Measurements from ENCODE around the gene EBI3. TPM values are rescaled to one million over a fixed set of nuclear protein-coding genes. Genes with fewer than 3 reads are reported as not detected.
A peak's percentile ranks its signal among the peaks of the same experiment; 100 is the strongest.
"Not testable (repeated sequence)": the region's sequence is repeated elsewhere in the genome, so short reads cannot be mapped to it uniquely, and the experiment has no call there.

The EBI3 gene
- polyA plus RNA-seq (2013, experiment 1 of 2; ENCODE audit: insufficient read length): 0.43 TPM
- 0.65 TPM for polyA plus RNA-seq (2013, experiment 2 of 2; ENCODE audit: insufficient read length)

DNA sequence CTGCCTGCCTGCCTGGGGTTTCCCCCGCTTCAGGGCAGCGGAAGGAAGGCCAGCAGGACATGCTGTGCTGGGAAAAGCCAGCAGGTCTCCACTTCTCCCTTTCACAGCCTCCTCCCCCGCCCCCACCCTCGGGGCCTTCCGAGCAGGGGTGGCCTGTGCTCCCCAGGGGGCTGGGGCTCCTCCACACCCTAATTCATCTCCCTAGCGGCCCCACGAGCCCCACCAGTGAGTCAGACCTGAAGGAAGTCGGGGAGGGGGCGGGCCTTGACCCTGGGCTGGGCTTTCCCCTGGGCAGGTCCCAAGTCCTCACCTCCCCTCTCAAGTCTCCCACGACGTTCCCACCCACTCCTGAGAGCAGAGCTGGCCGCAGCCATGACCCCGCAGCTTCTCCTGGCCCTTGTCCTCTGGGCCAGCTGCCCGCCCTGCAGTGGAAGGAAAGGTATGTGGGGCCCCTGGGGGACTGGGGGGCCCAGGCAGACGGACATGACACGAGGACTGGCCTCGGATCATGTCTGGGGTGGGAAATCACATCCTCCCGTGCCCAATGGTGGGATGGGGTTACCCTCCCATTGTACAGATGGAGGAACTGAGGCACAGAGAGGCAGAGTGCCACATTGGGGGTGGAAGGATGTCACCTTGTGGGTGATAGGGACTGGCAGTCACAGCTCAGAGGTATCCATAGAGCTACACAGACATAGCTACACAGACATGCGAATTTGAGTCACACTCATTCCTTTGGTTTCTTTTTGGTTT, at the start of gene EBI3:
TSS of gene EBI3 (plus strand) at position 345 of the 753 bp plus-strand sequence. CDS start at position 373, 28 bp downstream.
- DNase-seq: peak; percentile 58

DNA sequence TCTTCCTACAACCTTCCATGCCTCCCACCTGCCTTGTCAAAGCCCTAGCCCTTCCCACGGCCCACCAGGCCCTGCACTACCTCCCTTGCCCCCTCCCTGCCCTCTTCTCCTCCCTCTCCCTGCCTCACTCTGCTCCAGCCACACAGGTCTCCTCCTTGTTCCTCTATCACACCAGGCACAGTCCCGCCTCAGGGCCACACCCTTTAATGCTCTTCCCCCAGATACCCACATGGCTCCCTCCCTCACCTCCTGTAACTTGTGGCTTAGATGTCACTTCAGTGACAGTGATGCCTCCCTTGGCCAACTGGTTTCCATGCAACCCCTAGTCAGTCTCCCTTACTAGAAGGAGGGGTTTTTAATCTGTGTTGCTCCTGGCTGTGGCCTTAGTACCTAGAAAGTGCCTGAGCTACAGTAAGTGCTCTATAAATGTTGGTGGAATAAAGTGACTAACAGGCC, 48.2 kb upstream of the EBI3 start:
- no peak for DNase-seq

- peak; percentile 96 for DNase-seq
These were observed 47.1 kb upstream of the EBI3 start, which contains the start of the genes ANKRD24 and SIRT6 for GRCh38 chr19:4182084-4182810. ANKRD24 (plus strand) TSS chr19:4182689; CDS start chr19:4186426, 3,737 bp downstream. SIRT6 (minus strand) TSS chr19:4182563; CDS start chr19:4182539, 24 bp downstream.

GRCh38 chr19:4183967-4184717, 45.2 kb upstream of the EBI3 start:
- no peak for DNase-seq

- DNase-seq: no peak
These were observed 44.5 kb upstream of the EBI3 start for GRCh38 chr19:4184718-4185352.

DNA sequence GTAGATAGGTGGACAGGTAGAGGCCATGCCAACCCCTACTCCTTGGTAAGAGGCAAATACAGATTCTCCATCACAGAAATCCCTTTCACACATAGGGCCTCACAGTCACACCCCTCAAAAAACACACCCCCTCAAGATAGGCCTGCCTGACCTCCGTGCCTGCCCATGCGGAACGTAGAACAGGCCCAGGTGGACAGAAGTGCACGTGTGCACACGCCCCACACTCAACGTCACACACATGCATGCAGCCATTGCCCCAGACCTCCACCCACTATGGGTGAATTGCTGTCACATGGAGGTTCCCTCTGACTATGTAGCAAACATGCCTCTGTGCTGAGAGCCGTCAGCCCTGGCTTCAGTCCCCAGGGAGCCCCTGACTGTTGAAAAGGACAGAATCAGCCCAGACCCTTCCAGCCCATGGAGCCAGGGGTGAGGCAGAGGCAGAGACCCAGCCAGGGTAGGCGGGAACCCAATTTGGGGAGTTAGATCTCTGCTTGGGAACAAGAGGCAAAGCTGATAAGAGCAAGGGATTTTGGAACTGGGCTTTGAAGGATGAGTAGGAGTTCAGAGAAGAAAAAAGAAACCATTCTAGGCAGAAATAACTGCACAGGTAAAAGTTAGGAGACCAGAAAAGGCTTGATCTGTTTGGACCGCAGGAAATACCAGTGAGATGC, 43.8 kb upstream of the EBI3 start:
- no peak for DNase-seq

GRCh38 chr19:4186087-4186993, 43.0 kb upstream of the EBI3 start:
- peak; percentile 71 for DNase-seq

GRCh38 chr19:4187313-4188122, 41.8 kb upstream of the EBI3 start:
- DNase-seq: no peak

DNA sequence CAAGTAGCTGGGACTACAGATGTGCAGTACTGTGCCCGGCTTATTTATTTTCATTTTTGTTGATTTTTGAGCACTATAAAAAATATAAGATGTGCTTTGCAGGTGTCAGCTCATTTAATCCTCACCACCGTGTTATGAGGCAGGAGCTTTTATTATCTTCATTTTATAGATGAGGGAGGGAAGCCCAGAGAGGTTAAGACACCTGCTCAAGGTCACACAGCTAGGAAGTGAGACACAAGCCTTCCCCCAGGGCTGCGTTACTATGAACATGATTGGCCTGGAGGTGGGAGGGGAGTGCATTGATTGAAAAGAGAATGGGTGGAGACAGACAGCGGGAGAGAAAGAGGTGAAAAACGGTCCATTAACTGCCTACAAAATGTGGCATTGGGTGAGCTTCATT, 39.7 kb upstream of the EBI3 start:
- DNase-seq: no peak

DNA sequence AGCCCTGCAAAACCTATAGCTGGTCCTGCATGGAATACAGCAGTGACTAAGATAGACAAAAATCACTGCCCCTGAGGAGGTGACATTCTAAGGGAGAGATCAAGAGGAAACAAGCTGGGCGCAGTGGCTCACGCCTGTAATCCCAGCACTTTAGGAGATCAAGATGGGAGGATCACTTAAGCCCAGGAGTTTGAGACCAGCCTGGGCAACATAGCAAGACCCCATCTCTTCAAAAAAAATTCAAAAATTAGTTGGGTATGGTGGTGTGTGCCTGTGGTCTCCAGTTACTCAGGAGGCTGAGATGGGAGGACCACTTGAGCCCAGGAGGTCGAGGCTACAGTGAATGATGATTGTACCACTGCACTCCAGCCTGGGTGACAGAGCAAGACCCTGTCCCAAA, 36.8 kb upstream of the EBI3 start:
- DNase-seq: not testable (repeated sequence)

GRCh38 chr19:4194353-4194752, 35.0 kb upstream of the EBI3 start:
- no peak for DNase-seq

GRCh38 chr19:4196009-4196408, 33.3 kb upstream of the EBI3 start:
- no peak for DNase-seq

- DNase-seq: no peak
These were observed 32.7 kb upstream of the EBI3 start for GRCh38 chr19:4196587-4197148.

- DNase-seq: no peak
These were observed 32.1 kb upstream of the EBI3 start for GRCh38 chr19:4197228-4197624.

DNA sequence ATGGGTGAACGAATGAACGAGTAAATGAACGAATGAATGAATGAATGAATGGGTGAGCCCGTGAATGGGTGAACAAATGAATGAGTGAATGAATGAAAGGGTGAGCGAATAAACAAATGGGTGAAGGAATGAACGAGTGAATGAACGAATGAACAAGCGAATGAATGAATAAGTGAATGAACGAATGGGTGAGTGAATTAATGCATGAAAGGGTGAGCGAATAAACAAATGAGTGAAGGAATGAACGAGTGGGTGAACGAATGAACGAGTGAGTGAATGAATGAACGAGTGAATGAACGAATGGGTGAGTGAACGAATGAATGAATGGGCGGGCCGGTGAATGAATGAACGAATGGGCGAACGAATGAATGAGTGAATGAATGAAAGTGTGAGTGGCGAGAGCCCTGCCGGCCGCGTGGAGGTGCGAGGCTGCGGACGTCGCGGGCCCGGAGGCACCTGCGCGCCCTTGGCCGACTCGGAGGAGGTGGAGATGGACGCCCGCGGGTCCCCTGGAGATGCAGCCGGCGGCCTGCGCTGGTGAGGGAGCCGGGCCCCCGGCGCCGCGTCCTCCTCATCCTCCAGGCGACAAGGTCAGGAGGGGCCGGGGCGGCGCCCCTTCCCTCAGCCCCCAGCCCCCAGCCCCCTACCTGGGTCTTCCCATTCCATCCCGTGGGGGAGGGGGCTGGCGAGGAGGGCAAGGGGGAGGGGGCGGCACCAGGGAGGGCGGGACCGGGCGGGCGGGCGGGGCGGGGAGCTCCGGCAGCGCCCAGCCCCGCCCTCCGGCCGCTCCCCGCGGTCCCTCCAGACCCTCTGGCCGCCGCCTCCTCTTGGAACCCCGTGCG, 31.5 kb upstream of the EBI3 start:
- DNase-seq: no peak

- DNase-seq: no peak
These were observed 30.7 kb upstream of the EBI3 start for GRCh38 chr19:4198467-4199126.

DNA sequence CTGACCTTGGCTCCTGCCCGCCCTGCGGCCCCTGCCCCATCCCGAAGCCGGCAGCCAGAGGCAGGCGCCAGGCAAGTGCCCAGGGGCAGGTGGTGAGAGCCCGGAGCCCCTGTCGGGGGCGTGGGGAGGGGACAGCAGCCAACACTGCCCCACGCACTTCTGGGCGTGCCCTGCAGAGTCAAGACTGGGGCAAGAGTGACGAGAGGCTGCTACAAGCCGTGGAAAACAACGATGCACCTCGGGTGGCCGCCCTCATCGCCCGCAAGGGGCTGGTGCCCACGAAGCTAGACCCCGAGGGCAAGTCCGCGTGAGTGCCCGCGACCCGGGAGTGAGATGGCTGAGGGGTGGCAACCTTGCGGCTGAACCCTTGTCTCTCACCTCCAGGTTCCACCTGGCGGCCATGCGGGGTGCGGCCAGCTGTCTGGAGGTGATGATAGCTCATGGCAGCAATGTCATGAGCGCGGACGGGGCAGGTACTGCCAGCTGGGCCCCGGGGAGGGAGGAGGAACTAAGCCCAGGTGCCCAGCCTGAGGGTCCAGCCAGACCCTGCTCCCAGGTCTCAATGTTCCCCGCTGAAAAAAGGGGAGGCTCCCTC, 29.5 kb upstream of the EBI3 start:
- DNase-seq: no peak

All from fibroblast of skin of scalp (primary cell).